GM21529 (cell line): ENCODE measurements around the gene PCNX1.
"Not testable (repeated sequence)": the region's sequence is repeated elsewhere in the genome, so short reads cannot be mapped to it uniquely, and the experiment has no call there.

Experiments used
- ATAC-seq: cut with Tn5 transposase; IDR thresholded peaks from one replicate; pipeline ENCODE4 v1.9.1; 2021; ENCODE audit not compliant: unreplicated experiment

The PCNX1 gene

DNA sequence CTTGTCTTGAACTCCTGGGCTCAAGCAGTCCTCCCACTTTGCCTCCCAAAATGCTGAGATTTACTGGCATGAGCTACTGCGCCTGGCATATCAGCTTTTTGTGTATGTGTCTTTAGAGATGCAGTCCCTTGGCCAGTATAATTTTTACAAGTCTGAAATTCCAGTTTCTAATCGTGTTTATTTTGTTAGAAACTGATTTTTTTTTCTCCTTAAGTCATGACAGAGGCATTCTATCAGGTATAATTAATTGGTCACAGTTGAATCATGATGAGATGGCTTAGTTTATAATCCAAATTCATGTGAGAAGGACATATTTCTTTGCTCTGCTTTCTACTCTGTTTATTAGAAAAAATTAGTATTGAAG is 98.9 kb downstream of the PCNX1 start:
- ATAC-seq = no peak

DNA sequence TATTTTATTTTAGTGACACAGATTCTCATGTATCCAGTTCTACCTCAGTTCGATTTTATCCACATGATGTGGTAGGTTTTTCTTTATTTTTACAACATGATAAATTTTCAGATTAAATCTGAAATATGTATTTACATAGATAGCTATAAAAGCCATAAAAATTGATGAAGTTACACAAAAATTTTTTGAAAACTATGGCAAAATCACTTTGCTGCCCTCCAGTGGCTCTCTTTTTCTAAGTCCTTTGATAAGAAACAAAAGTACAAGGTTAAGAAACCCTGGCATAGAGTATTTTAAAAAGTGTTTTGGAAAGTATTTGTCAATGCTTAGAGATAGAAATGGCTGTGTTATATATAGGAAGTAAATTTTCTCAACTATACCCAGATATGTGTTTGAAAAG is 104.2 kb downstream of the PCNX1 start:
- no peak for ATAC-seq

DNA sequence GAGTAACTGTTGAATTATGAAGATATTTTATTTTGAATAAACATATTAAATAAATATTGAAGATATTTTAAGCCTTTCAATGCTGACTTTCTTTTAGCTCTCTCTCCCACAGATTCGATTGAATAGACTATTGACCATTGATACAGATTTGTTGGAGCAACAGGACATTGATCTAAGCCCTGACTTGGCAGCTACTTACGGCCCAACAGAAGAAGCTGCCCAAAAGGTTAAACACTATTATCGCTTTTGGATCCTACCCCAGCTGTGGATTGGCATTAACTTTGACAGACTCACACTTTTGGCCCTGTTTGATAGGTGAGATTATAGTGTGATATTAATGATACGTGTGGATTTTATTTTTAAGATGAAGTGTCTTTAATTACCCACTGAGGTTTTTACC is 105.6 kb downstream of the PCNX1 start:
- no peak for ATAC-seq

GRCh38 chr14:71013551-71014192 is 106.4 kb downstream of the PCNX1 start:
- no peak for ATAC-seq

DNA sequence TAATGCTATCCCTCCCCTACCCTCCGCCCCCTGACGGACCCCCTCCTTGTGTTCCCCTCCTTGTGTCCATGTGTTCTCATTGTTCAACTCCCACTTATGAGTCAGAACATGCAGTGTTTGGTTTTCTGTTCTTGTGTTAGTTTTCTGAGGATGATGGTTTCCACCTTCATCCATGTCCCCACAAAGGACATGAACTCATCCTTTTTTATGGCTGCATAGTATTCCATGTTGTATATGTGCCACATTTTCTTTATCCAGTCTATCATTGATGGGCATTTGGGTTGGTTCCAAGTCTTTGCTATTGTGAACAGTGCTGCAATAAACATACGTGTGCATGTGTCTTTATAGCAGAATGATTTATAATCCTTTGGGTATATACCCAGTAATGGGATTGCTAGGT is 112.7 kb downstream of the PCNX1 start:
- not testable (repeated sequence) for ATAC-seq

GRCh38 chr14:71021347-71022011 is 114.2 kb downstream of the PCNX1 start:
- no peak for ATAC-seq

- no peak for ATAC-seq
Observed at GRCh38 chr14:71022012-71022869, 115.0 kb downstream of the PCNX1 start.

DNA sequence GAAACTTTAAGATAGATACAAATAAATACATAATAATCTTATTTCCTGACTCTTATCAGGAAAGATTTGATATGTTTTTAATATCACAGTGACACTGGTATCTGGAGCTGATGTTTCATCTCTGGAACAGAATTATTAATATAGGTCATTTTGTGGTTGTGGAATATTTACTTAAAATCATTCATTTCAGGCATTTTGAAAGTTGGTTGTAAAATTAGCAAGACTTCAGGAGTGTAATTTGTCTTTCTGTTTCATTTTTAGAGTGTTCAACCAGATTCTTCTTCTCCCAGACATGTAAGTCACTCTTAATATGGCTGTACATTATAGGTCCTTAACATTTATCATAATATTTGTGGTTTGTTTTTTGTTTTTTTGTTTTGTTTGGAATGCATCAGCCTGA is 115.7 kb downstream of the PCNX1 start:
- ATAC-seq = no peak

- ATAC-seq = no peak
Observed at GRCh38 chr14:71029236-71029781, 122.0 kb downstream of the PCNX1 start.

DNA sequence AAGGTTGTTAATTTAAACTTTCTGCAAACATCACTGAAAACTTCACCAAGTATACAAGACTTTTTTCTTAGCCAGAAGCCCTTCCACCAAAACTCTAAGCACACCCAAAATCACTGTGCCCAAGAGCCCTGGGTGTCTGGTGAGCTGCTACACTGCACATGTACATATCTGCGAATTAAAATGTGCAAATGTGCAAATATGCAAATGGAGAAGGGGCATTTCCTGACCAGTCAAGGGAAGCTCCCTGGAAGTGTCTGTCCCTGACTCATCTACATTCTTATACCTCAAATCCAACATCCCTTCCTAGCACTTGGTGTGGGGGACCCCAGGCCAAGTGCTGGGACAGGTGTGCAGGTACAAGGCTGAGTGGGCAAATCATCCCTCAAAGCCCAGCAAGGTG is 123.7 kb downstream of the PCNX1 start:
- ATAC-seq = no peak

DNA sequence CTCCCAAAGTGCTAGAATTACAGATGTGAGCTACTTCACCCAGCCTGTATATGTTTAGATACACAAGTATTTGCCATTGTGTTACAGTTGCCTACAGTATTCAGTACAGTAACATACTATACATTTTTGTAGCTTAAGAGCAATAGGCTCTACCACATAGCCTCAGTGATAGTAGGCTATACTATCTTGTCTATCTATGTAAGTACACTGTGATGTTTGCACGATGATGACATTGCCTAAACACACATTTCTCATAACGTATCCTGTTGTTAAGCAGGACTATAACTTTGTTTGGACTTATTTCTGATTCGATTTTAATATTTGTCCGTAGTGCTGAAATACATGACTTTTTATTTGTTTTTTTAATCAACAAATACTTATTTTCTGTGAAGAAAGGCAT is 129.2 kb downstream of the PCNX1 start:
- no peak for ATAC-seq

GRCh38 chr14:71048393-71048792 is 141.1 kb downstream of the PCNX1 start:
- ATAC-seq = no peak

- no peak for ATAC-seq
Observed at GRCh38 chr14:71049435-71050133, 142.3 kb downstream of the PCNX1 start.

GRCh38 chr14:71050227-71050823 is 143.1 kb downstream of the PCNX1 start:
- no peak for ATAC-seq

GRCh38 chr14:71054706-71055105 is 147.4 kb downstream of the PCNX1 start:
- ATAC-seq = no peak

DNA sequence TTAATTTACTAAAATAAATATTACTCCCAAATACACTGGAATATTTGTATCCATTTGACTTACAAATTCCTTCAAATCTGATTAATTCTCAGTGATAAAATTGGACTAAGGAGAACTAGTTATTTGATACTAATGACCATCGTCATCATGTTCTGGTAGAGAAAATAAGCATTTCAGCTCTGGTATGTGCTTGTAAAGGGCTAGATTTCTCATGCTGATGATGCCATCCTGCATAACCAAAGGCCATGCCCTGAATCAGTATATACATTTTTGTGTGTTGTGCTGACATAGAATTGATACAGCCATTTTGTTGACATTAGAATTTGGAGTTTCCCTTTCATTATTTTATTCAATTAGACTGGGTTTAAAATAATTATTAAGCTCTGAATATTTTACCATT is 148.9 kb downstream of the PCNX1 start:
- ATAC-seq = no peak

DNA sequence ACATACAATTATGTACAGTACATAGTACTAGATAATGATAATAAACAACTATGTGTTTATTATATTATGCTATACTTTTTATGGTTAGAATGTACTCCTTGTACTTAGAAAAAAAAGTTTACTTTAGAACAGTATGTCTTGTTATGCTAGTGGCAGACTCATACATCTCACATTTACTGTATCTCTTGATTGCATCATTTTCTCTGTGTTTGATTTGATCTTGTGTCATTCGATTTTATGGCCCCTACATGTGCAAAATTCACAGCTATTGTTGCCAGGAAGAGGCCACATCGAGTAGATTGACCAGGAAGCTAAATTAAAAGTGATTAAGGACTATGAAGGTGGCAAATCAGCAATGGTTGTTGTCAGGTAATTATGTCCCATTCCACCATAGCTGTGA is 153.0 kb downstream of the PCNX1 start:
- no peak for ATAC-seq

DNA sequence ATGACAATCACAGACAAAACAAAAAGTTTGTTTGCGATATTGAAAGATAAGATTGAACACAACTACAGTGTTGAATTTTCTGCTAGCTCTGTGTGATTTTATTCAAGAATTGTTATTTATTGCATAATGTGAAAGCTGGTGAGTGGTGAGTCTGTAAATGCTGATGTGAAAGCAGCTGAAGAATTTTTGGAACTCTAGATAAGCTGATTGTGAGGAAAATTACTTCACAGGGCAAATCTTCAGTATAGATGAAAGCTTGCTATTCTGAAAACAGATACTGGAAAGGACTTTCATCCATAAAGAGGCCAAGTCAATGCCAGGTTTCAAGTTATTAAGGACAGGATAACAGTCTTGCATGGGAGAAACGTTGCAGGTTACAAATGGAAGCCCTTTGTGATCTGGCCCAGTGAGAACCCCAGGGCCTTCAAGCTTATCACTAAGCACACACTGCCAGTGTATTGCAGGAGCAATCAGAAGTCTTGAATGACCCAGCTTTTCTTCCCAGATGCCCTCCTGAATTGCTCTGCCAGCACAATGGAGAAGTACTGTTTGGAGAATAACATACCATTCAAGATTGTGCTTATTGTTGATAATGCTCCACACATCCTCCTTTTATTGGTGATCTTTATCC is 153.7 kb downstream of the PCNX1 start:
- ATAC-seq = no peak

DNA sequence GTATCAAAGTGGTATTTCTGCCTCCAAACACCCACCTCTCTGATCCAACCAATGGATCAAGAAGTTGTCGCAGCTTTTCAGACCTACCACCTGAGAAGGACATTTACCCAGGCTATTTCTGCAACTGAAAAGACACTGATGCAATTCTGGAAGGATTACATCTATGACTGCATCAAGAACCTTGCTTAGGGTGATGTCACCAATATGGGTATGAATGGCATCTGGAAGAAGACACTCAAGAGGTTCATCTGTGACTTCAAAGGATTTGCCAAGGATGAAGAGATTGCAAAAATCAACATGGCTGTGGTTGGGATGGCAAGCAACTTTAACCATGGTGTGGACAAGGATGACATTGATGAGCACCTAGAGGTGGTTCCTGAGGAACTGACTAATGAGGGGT is 154.2 kb downstream of the PCNX1 start:
- no peak for ATAC-seq

DNA sequence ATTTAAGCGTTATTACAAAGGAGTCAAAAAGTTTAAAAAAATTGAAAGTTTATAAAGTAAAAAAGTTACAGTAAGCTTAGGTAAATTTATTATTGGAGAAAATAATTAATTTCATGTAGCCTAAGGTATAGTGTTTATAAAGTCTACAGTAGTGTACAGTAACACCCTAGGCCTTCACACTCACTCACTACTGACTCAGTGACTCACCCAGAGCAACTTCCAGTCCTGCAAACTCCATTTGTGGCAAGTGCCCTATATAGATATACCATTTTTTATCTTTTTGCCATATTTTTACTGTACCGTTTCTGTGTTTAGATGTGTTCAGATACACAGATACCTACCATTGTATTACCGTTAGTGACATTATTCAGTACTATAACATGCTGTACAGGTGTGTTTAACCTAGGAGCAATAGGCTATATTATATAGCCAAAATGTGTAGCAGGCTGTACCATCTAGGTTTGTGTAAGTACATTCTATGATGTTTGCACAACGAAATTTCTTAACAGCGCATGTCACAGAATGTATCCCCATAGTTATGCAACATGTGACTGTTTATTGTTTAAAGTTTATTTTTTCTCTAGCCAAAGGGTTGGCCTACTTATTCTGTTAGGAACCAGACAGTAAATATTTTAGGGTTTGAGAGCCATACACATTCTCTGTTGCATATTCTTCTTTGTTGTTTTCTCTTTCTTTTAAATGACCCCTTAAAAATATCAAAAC is 155.5 kb downstream of the PCNX1 start:
- no peak for ATAC-seq
